Umbilical cord (tissue), 1 donor: ENCODE data around the gene FAN1. TPM values are rescaled to one million over a fixed set of nuclear protein-coding genes. Genes with fewer than 3 reads are reported as not detected.

ENCODE experiments used
- total RNA-seq: library from RNA; depleted of rRNA; stranded (reverse); fragments of >200 nt; gene quantifications from one replicate; pipeline ENCODE4 v1.2.3, GENCODE V29; 2014; ENCODE audit warnings: low replicate concordance; ENCODE audit not compliant: insufficient read depth

Gene FAN1
- total RNA-seq, 1 donor from 2014 or later: 25.0 TPM

Other genes with a start within 250 kb of the FAN1 start
- 74.9 TPM for gene MTMR10, start 87.7 kb downstream of the FAN1 start, total RNA-seq
- 6.0 TPM for gene TRPM1, start 197.8 kb downstream of the FAN1 start, total RNA-seq